Measurements from ENCODE around the gene TBC1D2B. TPM values are rescaled to one million over a fixed set of nuclear protein-coding genes. Genes with fewer than 3 reads are reported as not detected.
A peak's percentile ranks its signal among the peaks of the same experiment; 100 is the strongest.

TBC1D2B gene
- polyA plus RNA-seq, 3 donors: 5.9 to 53.3 (median 6.2) TPM

DNA sequence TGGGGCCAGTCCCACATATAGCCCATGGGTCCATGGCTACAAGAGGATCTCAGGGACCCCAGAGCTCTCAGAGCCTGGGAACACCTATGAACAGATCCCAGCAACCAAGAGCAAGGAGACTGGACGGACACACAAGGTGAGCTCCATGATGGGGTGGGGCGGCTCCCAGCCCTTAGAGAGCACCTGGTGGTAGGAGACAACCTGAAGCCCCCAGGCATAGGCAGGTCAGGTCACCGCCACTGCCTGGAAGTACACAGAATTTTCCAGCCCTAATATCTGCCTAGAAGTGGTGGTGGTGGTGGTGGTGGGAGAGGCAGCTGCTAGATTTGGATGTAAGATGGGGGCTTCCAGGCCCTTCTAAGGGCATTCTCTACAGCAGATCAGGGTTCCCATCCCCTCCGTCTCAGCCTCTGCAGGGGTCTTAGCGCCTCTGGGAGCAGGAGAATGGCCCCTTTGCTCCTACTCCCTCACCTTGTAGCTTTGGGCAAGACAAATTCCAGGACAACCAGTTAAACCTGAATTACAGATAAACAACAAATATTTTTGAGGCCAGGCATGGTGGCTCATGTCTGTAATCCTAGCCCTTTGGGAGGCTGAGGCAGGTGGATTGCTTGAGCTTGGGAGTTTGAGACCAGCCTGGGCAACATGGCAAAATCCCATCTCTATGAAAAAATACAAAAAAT is 24.1 kb upstream of the TBC1D2B start:
- Mint-ChIP-seq H3K27me3 (ENCODE audit: low read depth in 3 of 3) (peaks cover 0 to 3% (median 0%) of the 10 kb centered on the region in 3 donors), H3K4me1 (peaks cover 20% of the 10 kb centered on the region), H3K4me3 (no peak overlapping the region), H3K36me3 (no peaks in the 10 kb centered on the region), H3K27ac (peak overlapping the region in 1 of 7 donors; percentile 35), H3K9me3 (peaks cover 0 to 2% (median 0%) of the 10 kb centered on the region in 7 donors)
- no peaks in the 10 kb centered on the region for H3K36me3 ChIP-seq (replicated peaks in 1 of 2; ENCODE audit: control insufficient read depth in 1 of 2, insufficient read depth in 2 of 2, low read length in 2 of 2)
- no peak overlapping the region for H3K4me3 ChIP-seq (replicated peaks in 1 of 3; ENCODE audit: low read depth in 2 of 3, low read length in 3 of 3)
- H4K20me1 ChIP-seq (ENCODE audit: insufficient read depth, low read length): no peaks in the 10 kb centered on the region
- WGBS (ENCODE audit: insufficient coverage): 96% methylated on average over 3 of the region's 5 CpGs
- DNase-seq: no peak
- no peak overlapping the region for H3K4me2 ChIP-seq (replicated peaks; ENCODE audit: extremely low read depth, low read length, poor library complexity, severe bottlenecking)
- intact Hi-C loops (cut with micrococcal nuclease): no loop called here
- no peaks in the 10 kb centered on the region for H3K79me2 ChIP-seq (ENCODE audit: insufficient read depth, low read length)
- no peak overlapping the region for H2AFZ ChIP-seq (ENCODE audit: insufficient read depth, low read depth, low read length, poor library complexity, severe bottlenecking)
- no peak overlapping the region for H3K27ac ChIP-seq (ENCODE audit: low read depth in 1 of 2, low read length in 2 of 2)
- H3K27me3 ChIP-seq (ENCODE audit: control insufficient read depth in 2 of 2, insufficient read depth in 2 of 2, low read length in 2 of 2): no peaks in the 10 kb centered on the region
- no peak overlapping the region for H3K9ac ChIP-seq (ENCODE audit: insufficient read depth, low read length, poor library complexity, severe bottlenecking)
- H3K4me1 ChIP-seq (ENCODE audit: control insufficient read depth in 1 of 2, insufficient read depth in 2 of 2, low read length in 2 of 2): peaks cover 11 to 14% of the 10 kb centered on the region in 2 donors
- TF ChIP-seq CTCF (IDR thresholded peaks at IDR 0.05): no peak
- H3K9me3 ChIP-seq (replicated peaks in 1 of 2; ENCODE audit: control insufficient read depth in 1 of 2, insufficient read depth in 1 of 2, low read length in 2 of 2): no peaks in the 10 kb centered on the region

DNA sequence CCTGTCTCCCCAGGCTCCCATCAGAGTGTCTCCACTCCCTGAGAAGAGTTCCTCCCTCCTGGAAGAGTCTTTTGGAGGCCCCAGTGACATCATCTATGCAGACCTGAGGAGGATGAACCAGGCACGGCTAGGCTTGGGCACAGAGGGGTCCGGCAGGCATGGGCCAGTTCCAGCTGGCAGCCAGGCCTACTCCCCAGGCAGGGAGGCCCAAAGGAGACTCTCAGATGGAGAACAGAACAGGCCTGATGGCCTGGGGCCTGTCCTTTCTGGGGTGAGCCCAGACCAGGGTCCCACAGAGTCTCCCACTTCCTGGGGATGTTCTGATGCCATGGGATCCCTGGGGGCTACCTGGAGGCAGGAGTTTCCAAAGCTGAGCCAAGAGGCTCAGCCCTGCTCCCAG is 23.4 kb upstream of the TBC1D2B start:
- no peak overlapping the region for H3K9ac ChIP-seq (ENCODE audit: insufficient read depth, low read length, poor library complexity, severe bottlenecking)

More for the DNA sequence above, 23.4 kb upstream of the TBC1D2B start:
- H3K27me3 ChIP-seq (ENCODE audit: control insufficient read depth in 2 of 2, insufficient read depth in 2 of 2, low read length in 2 of 2): no peaks in the 10 kb centered on the region
- no peak overlapping the region for H2AFZ ChIP-seq (ENCODE audit: insufficient read depth, low read depth, low read length, poor library complexity, severe bottlenecking)
- no peaks in the 10 kb centered on the region for H3K9me3 ChIP-seq (replicated peaks in 1 of 2; ENCODE audit: control insufficient read depth in 1 of 2, insufficient read depth in 1 of 2, low read length in 2 of 2)
- H3K4me1 ChIP-seq (ENCODE audit: control insufficient read depth in 1 of 2, insufficient read depth in 2 of 2, low read length in 2 of 2): peaks cover 11 to 14% of the 10 kb centered on the region in 2 donors
- intact Hi-C loops (cut with micrococcal nuclease): no loop called here
- peaks cover 0 to 3% (median 0%) of the 10 kb centered on the region in 3 donors for H3K27me3 Mint-ChIP-seq (ENCODE audit: low read depth in 3 of 3)
- H3K79me2 ChIP-seq (ENCODE audit: insufficient read depth, low read length): no peaks in the 10 kb centered on the region
- H3K36me3 ChIP-seq (replicated peaks in 1 of 2; ENCODE audit: control insufficient read depth in 1 of 2, insufficient read depth in 2 of 2, low read length in 2 of 2): no peaks in the 10 kb centered on the region
- no CpG with 5 or more reads among the region's 2 CpGs for WGBS (ENCODE audit: insufficient coverage)
- DNase-seq: no peak
- H3K27ac ChIP-seq (ENCODE audit: low read depth in 1 of 2, low read length in 2 of 2): no peak overlapping the region
- H3K4me3 Mint-ChIP-seq: no peak overlapping the region
- H3K4me3 ChIP-seq (replicated peaks in 1 of 3; ENCODE audit: low read depth in 2 of 3, low read length in 3 of 3): no peak overlapping the region
- no peaks in the 10 kb centered on the region for H4K20me1 ChIP-seq (ENCODE audit: insufficient read depth, low read length)
- H3K36me3 Mint-ChIP-seq: no peaks in the 10 kb centered on the region
- peaks cover 0 to 2% (median 0%) of the 10 kb centered on the region in 7 donors for H3K9me3 Mint-ChIP-seq
- H3K4me1 Mint-ChIP-seq: peaks cover 19% of the 10 kb centered on the region
- no peak overlapping the region for H3K27ac Mint-ChIP-seq
- H3K4me2 ChIP-seq (replicated peaks; ENCODE audit: extremely low read depth, low read length, poor library complexity, severe bottlenecking): no peak overlapping the region
- no peak for TF ChIP-seq CTCF (IDR thresholded peaks at IDR 0.05)

Data from CD14-positive monocyte (primary cell).